HL-60 (cell line): ENCODE results near the gene GABRQ.

ENCODE experiments used
- DNase-seq, 2 experiments: peaks; one replicate each; pipeline ENCODE4 v3.0.0-alpha.2; 2010 to 2020; ENCODE audit warnings: low read depth in 1 of 2, low spot score in 1 of 2
- H3K27ac ChIP-seq: fragments of 250-450 bp; sonication (Bioruptor Pico); replicated peaks from 2 replicates; pipeline ENCODE4 v1.5.1; 2020; ENCODE audit warnings: mild to moderate bottlenecking, moderate library complexity
- H3K27me3 ChIP-seq: fragments of 250-450 bp; sonication (Bioruptor Pico); 2 replicates; pipeline ENCODE4 v1.5.1; 2021; ENCODE audit warnings: mild to moderate bottlenecking, moderate library complexity; ENCODE audit not compliant: insufficient read depth, poor library complexity, severe bottlenecking
- H3K4me3 ChIP-seq: replicated peaks from 2 replicates; pipeline ENCODE4 v1.5.1; 2011; ENCODE audit warnings: mild to moderate bottlenecking, control low read depth, low read length; ENCODE audit not compliant: insufficient read depth
- CTCF ChIP-seq: IDR thresholded peaks from one replicate; pipeline ENCODE4 v1.5.1; 2011; ENCODE audit warnings: low read length, control low read depth, inconsistent platforms; ENCODE audit not compliant: insufficient read depth
- GABPA ChIP-seq: IDR thresholded peaks from 2 replicates; pipeline ENCODE4 v1.6.1; 2012; ENCODE audit warnings: low read depth
- POLR2AphosphoS5 ChIP-seq: IDR thresholded peaks from 2 replicates; pipeline ENCODE4 v1.6.1; 2012; ENCODE audit warnings: low read depth
- REST ChIP-seq: IDR thresholded peaks from 2 replicates; pipeline ENCODE4 v1.6.1; 2012; ENCODE audit warnings: low read depth; ENCODE audit not compliant: insufficient replicate concordance
- SPI1 ChIP-seq: IDR thresholded peaks from 2 replicates; pipeline ENCODE4 v1.6.1; 2012; ENCODE audit warnings: low read depth, mild to moderate bottlenecking, borderline replicate concordance

The GABRQ gene

DNA sequence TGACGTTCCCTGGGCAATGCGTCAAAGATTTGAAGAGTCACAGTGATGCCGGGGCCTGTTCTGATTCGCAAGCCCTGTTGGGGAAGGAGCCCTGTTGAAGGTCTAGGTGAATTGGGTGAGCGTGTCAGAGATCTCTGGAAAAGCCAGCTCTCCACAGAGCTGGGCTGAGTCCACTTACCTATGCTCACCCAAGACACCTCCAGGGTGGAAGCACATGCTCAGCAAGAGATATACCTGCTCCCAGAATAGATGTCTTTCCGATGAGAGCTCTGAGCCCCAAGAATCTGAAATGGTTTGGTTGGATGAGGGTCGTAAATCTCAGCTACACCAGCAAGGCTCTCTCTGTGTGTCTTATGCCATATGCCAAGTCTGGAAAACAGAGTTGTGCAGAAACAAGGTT lies 1.7 kb downstream of the GABRQ start:
- peaks cover 3% of the 10 kb centered on the region for H3K27me3 ChIP-seq
- H3K4me3 ChIP-seq, result no peak overlapping the region
- no peak for DNase-seq
- H3K27ac ChIP-seq, result no peak overlapping the region
- no peak for TF ChIP-seq REST
- TF ChIP-seq POLR2AphosphoS5, result no peak
- no peak for TF ChIP-seq CTCF
- no peak for TF ChIP-seq SPI1
- no peak for TF ChIP-seq GABPA

DNA sequence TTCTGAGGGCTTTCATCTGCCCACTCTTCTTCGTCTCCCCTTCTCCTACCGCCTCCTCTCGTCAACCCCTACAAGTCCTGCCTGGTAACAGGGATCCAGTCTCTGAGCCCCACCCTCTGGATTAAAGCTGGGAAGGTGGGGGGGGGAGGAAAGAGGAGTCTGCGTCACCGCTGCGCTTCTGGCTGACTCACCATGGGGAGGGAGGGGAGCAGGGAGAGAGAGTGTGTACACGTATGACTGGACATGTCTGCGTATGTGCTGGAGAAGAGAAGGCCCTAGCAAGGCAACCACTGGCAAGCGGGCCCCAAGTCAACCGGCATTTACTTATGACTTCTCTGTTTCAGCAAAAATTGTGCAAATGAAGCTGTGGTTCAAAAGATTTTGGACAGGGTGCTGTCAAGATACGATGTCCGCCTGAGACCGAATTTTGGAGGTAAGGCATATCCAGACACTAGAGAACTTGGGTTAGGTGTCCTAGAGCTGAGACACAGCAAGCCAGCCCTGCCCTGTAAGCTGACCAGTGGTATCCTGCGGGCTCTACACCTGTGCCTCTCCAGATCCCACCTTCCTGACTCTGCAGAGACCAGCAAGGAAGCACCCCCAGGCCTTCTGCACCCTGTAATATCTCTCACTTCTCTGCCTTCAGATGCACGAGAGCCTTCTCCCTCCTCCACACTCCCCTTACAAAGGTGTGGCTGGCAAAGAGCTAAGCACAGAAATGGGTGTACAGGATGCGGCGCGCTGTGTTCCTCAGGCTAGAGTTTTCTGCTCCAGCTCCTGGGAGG lies 2.5 kb downstream of the GABRQ start:
- DNase-seq, result no peak
- Histone ChIP-seq H3K27ac (no peak overlapping the region), H3K4me3 (no peak overlapping the region), H3K27me3 (peaks cover 3% of the 10 kb centered on the region)
- TF ChIP-seq POLR2AphosphoS5, result no peak
- TF ChIP-seq CTCF, result no peak
- no peak for TF ChIP-seq REST
- no peak for TF ChIP-seq GABPA
- no peak for TF ChIP-seq SPI1

DNA sequence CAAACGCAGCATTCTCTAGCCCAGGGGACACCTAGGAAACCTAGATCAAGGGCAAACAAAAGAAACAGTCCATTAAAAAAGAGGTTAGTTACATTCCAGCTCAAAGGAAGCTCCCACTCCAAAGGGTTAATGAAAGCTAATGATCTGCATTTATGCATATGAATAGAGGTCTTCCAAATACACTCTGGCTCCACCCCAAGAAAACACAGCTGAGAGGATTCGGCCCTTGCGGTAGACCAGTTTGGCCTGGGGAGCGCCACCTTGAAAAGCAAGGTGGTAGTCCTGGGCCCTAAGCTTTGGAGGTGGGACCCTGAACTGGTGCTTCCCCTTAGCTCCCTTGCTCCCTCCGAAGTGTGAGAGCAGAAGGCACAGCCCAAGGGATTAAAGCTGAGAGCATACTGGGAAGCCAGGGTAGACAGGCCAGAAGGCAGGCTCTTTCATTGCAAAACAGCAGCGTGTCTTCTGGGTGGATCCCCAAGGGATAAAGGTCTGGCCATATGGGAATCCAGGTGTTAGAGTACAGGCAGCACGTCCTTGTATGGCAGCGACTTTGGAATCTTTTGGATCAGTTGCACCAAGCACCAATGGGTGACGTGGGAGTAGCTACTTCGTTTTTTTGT lies 3.7 kb downstream of the GABRQ start:
- TF ChIP-seq GABPA (no peak), POLR2AphosphoS5 (no peak), SPI1 (no peak), REST (no peak), CTCF (no peak)
- Histone ChIP-seq H3K4me3 (no peak overlapping the region), H3K27me3 (peaks cover 3% of the 10 kb centered on the region), H3K27ac (no peak overlapping the region)
- DNase-seq, result no peak
